Activated B cell treated with CpG ODN at 0.5 μM for 24 hours (primary cell): Measurements from ENCODE around the gene LGI2. TPM values are rescaled to one million over a fixed set of nuclear protein-coding genes. Genes with fewer than 3 reads are reported as not detected.
"Not testable (repeated sequence)": the region's sequence is repeated elsewhere in the genome, so short reads cannot be mapped to it uniquely, and the experiment has no call there.

Source experiments
- ATAC-seq: fragments of 200-7000 bp; cut with Tn5 transposase; one replicate; pipeline ENCODE4 v1.10.0; 2021; ENCODE audit warnings: low read depth, mild to moderate bottlenecking, moderate library complexity
- CTCF ChIA-PET: fragments of 350-600 bp; sonication (Branson Sonifier 250); formaldehyde crosslinking; loops from one replicate; lab custom pipeline; 2021; ENCODE audit warnings: antibody characterized with exemption; lab: Charles Lee
- POLR2A ChIA-PET: fragments of 350-600 bp; sonication (Branson Sonifier 250); formaldehyde crosslinking; loops from one replicate; lab custom pipeline; 2021; ENCODE audit warnings: antibody characterized with exemption; lab: Charles Lee
- DNase-seq: peaks from one replicate; pipeline ENCODE4 v3.0.0; 2022
- H3K27ac Mint-ChIP-seq: one replicate; pipeline ENCODE4 v1.8.0; 2020; ENCODE audit warnings: mixed read lengths
- H3K27me3 Mint-ChIP-seq: one replicate; pipeline ENCODE4 v1.8.0; 2021; ENCODE audit warnings: mixed read lengths
- H3K36me3 Mint-ChIP-seq: one replicate; pipeline ENCODE4 v1.8.0; 2021; ENCODE audit warnings: low read depth, mixed read lengths
- H3K4me1 Mint-ChIP-seq: one replicate; pipeline ENCODE4 v1.8.0; 2021; ENCODE audit warnings: mixed read lengths
- H3K4me3 Mint-ChIP-seq: one replicate; pipeline ENCODE4 v1.8.0; 2020; ENCODE audit warnings: mild to moderate bottlenecking, mixed read lengths
- H3K9me3 Mint-ChIP-seq: one replicate; pipeline ENCODE4 v1.8.0; 2020; ENCODE audit warnings: mixed read lengths
- CTCF ChIP-seq: fragments of 200-600 bp; IDR thresholded peaks from one replicate; pipeline ENCODE4 v1.8.0; 2022; ENCODE audit warnings: antibody characterized with exemption, mild to moderate bottlenecking
- intact Hi-C: fragments of 100-400 bp; cut with micrococcal nuclease; formaldehyde crosslinking; loops from one replicate; pipeline ENCODE4 v1.15.1; 2024
- total RNA-seq: library from RNA; stranded (reverse); gene quantifications from 2 replicates; pipeline ENCODE4 v1.2.3, GENCODE V29; 2022

LGI2 gene
- total RNA-seq, 1 donor from 2014 or later = not detected

- DNase-seq (no peak), ATAC-seq (no peak)
- no peak for TF ChIP-seq CTCF
- H3K27ac Mint-ChIP-seq = no peak overlapping the region
- H3K4me3 Mint-ChIP-seq = no peak overlapping the region
- peaks cover 3% of the 10 kb centered on the region for H3K27me3 Mint-ChIP-seq
- intact Hi-C loops = no loop called here
- no peaks in the 10 kb centered on the region for H3K9me3 Mint-ChIP-seq
- CTCF ChIA-PET = no interaction called here
- POLR2A ChIA-PET = no interaction called here
- no peaks in the 10 kb centered on the region for H3K4me1 Mint-ChIP-seq
- H3K36me3 Mint-ChIP-seq = no peaks in the 10 kb centered on the region
Observed at GRCh38 chr4:25015012-25015411, 15.7 kb downstream of the LGI2 start.

GRCh38 chr4:25014662-25014983 is 16.1 kb downstream of the LGI2 start:
- DNase-seq, H3K27ac Mint-ChIP-seq, POLR2A ChIA-PET, H3K9me3 Mint-ChIP-seq, ATAC-seq, H3K4me3 Mint-ChIP-seq, CTCF ChIA-PET, intact Hi-C loops, H3K4me1 Mint-ChIP-seq, H3K36me3 Mint-ChIP-seq, H3K27me3 Mint-ChIP-seq: not testable (repeated sequence)

GRCh38 chr4:25013756-25014661 is 16.7 kb downstream of the LGI2 start:
- intact Hi-C loops = no loop called here
- Mint-ChIP-seq H3K9me3 (no peaks in the 10 kb centered on the region), H3K27me3 (peaks cover 3% of the 10 kb centered on the region), H3K27ac (no peak overlapping the region), H3K4me3 (no peak overlapping the region), H3K4me1 (no peaks in the 10 kb centered on the region), H3K36me3 (no peaks in the 10 kb centered on the region)
- CTCF ChIA-PET = no interaction called here
- DNase-seq (no peak), ATAC-seq (no peak)
- POLR2A ChIA-PET = no interaction called here
- no peak for TF ChIP-seq CTCF

- ATAC-seq (no peak), DNase-seq (no peak)
- no peaks in the 10 kb centered on the region for H3K36me3 Mint-ChIP-seq
- intact Hi-C loops = no loop called here
- TF ChIP-seq CTCF = no peak
- CTCF ChIA-PET = no interaction called here
- no peak overlapping the region for H3K4me3 Mint-ChIP-seq
- H3K27me3 Mint-ChIP-seq = peaks cover 2% of the 10 kb centered on the region
- H3K9me3 Mint-ChIP-seq = no peaks in the 10 kb centered on the region
- POLR2A ChIA-PET = no interaction called here
- no peaks in the 10 kb centered on the region for H3K4me1 Mint-ChIP-seq
- H3K27ac Mint-ChIP-seq = no peak overlapping the region
Observed at GRCh38 chr4:25012655-25013054, 18.1 kb downstream of the LGI2 start.

GRCh38 chr4:25011135-25011866 is 19.4 kb downstream of the LGI2 start:
- Mint-ChIP-seq H3K27ac (no peak overlapping the region), H3K27me3 (peaks cover 6% of the 10 kb centered on the region), H3K4me1 (no peaks in the 10 kb centered on the region), H3K9me3 (no peaks in the 10 kb centered on the region), H3K36me3 (no peaks in the 10 kb centered on the region), H3K4me3 (no peak overlapping the region)
- ChIA-PET POLR2A (no interaction called here), CTCF (no interaction called here)
- intact Hi-C loops = no loop called here
- DNase-seq (no peak), ATAC-seq (no peak)
- no peak for TF ChIP-seq CTCF
